HG02610 (cell line): ENCODE results near the gene GGN.
"Not testable (repeated sequence)": the region's sequence is repeated elsewhere in the genome, so short reads cannot be mapped to it uniquely, and the experiment has no call there.

Experiments used
- ATAC-seq: cut with Tn5 transposase; IDR thresholded peaks from one replicate; pipeline ENCODE4 v1.9.1; 2021; ENCODE audit warnings: mild to moderate bottlenecking, moderate library complexity; ENCODE audit not compliant: unreplicated experiment

GGN gene

GRCh38 chr19:38387550-38388348 lies at the start of gene GGN:
Gene GGN (minus strand): TSS chr19:38388034. CDS start chr19:38387261, 773 bp downstream.
- ATAC-seq: no peak

GRCh38 chr19:38437295-38437694 lies 49.5 kb upstream of the GGN start:
- ATAC-seq: no peak

GRCh38 chr19:38434549-38435051 lies 46.8 kb upstream of the GGN start:
- ATAC-seq: no peak

GRCh38 chr19:38433268-38433733 lies 45.5 kb upstream of the GGN start, which contains the start of gene RYR1:
Gene RYR1 (plus strand): TSS chr19:38433691. CDS start chr19:38433830, 139 bp downstream.
- no peak for ATAC-seq

- ATAC-seq: no peak
These were observed 43.1 kb upstream of the GGN start for GRCh38 chr19:38430931-38431330.

- ATAC-seq: no peak
These were observed 42.0 kb upstream of the GGN start for GRCh38 chr19:38429811-38430156.

GRCh38 chr19:38429055-38429810 lies 41.4 kb upstream of the GGN start:
- no peak for ATAC-seq

GRCh38 chr19:38427035-38427677 lies 39.3 kb upstream of the GGN start:
- ATAC-seq: not testable (repeated sequence)

- no peak for ATAC-seq
These were observed 38.1 kb upstream of the GGN start, which contains the start of gene RASGRP4 for GRCh38 chr19:38425810-38426466. Gene RASGRP4 (minus strand): TSS chr19:38426219. CDS start chr19:38426091, 128 bp downstream.

- no peak for ATAC-seq
These were observed 37.5 kb upstream of the GGN start for GRCh38 chr19:38425222-38425809.

- no peak for ATAC-seq
These were observed 36.4 kb upstream of the GGN start for GRCh38 chr19:38424272-38424671.

- ATAC-seq: no peak
These were observed 34.6 kb upstream of the GGN start for GRCh38 chr19:38422438-38422837.

- no peak for ATAC-seq
These were observed 34.0 kb upstream of the GGN start for GRCh38 chr19:38421856-38422255.

- ATAC-seq: no peak
These were observed 33.1 kb upstream of the GGN start for GRCh38 chr19:38420935-38421334.

- no peak for ATAC-seq
These were observed 30.0 kb upstream of the GGN start for GRCh38 chr19:38417544-38418506.

- no peak for ATAC-seq
These were observed 29.3 kb upstream of the GGN start for GRCh38 chr19:38417146-38417543.

GRCh38 chr19:38413416-38413815 lies 25.6 kb upstream of the GGN start:
- no peak for ATAC-seq

- no peak for ATAC-seq
These were observed 25.1 kb upstream of the GGN start for GRCh38 chr19:38412961-38413360.

GRCh38 chr19:38412491-38412890 lies 24.7 kb upstream of the GGN start:
- no peak for ATAC-seq
